HG03175 (cell line): ENCODE data around the gene HRH3.

Experiments
- ATAC-seq: cut with Tn5 transposase; IDR thresholded peaks from one replicate; pipeline ENCODE4 v1.9.1; 2021; ENCODE audit warnings: mild to moderate bottlenecking, moderate library complexity; ENCODE audit not compliant: unreplicated experiment

The HRH3 gene

DNA sequence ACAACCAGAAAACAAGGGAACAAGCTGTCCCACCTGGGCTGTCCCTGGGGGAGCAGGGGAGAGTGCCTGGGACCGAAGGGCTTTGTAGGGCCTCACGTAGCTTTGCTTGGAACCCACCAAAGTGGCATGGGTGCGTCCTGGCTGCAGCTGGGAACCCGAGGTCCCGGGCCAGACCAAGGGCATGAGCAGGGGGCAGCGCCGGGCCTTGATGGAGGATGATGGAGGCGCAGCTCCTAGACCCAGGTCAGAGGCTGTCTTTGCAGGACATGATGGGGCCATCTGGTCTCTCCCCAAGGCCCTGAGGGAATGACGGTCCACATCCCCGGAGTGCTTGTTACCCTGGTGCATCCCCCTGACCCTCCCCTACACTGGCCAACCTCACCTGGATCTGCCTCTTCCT is 10.6 kb upstream of the HRH3 start:
- ATAC-seq, result no peak

DNA sequence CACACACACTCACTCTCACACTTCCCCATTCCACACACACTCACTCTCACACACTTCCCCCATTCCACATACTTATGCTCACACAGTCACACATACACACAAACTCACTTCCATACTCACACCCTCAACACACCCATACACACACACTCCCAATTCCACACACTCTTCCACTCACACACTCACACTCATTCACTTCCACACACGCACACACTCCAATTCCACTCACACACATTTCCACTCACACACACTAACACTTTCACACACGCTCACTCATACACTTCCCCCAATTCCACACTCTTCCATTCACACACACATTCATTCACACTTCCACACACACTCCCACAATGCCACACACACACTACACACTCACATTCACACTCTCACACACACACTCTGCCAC is 10.2 kb upstream of the HRH3 start:
- ATAC-seq, result no peak

DNA sequence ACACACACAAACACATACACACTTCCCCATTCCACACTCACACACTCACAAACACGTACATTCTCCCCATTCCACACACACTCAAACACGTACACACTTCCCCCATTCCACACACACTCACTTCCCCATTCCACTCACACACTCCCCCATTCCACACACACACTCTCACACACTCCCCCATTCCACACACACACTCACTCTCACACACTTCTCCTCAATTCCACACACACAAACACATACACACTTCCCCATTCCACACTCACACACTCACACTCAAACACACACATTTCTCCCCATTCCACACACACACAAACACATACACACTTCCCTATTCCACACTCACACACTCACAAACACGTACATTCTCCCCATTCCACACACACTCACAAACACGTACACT is 9.6 kb upstream of the HRH3 start:
- ATAC-seq, result no peak

DNA sequence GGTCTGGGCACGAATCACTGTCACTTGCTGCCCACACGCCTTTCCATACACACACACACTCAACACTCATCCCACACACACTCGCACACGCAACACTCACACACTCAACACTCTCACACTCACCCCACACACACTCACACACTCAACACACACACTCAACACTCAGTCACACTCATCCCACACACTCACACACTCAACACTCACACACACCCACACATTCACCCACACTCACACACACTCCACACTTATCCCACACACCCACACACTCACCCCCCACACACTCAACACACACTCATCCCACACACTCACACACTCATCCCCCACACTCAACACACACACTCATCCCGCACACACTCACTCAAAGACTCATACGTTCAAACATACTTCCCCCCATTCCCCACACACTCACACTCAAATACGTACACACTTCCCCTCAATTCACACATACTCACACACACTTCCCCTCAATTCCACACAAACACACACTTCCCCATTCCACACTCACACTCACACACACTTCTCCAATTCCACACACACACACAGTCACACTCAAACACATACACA is 9.0 kb upstream of the HRH3 start:
- ATAC-seq, result no peak

DNA sequence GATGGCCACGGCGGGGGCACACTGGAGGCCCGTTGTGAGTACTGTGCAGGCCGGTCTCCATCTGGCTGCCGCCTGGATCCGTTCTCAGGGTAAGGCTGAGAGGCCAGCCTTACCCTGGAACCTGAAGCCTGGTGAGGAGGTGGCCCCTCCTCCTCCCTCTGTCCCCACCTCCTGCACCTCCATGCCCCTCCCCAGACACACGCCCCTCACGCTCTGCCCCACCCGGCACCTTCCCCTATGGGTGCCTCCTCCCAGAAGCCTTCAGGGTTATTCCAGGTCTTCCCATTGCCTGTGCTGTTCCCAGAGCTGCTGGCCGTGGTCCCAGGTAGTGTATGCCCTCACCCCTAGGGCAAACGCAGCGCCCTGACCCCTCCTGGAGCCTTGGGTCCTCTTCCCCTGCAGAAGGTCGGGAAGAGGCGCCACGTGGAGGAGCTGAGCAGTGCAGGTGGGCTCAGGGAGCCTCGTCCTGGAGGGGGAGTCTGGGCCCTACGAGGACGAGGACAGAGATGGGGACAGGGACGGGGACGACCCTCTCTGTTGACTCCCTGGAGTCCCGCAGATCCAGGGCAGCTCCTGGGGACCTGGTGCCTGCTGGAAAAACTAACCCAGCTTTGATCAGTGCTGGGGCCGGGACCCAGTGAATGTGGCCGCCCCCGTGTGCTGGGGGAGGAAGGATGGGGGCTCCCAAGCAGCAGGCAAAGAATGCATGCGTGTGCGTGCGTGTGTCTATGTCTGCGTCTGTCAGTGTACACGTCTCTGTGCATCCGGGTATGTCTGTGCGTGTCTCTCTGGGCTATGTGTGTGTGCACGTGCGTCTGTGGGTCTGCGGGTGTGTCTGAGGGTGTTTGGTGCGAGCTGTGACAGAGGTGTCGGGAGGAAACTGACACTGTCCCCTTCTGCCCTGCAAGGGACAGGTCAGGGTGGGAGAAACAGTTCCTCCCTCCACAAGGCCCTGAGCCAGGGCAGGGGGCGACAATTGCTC is 8.2 kb upstream of the HRH3 start:
- ATAC-seq, result no peak

DNA sequence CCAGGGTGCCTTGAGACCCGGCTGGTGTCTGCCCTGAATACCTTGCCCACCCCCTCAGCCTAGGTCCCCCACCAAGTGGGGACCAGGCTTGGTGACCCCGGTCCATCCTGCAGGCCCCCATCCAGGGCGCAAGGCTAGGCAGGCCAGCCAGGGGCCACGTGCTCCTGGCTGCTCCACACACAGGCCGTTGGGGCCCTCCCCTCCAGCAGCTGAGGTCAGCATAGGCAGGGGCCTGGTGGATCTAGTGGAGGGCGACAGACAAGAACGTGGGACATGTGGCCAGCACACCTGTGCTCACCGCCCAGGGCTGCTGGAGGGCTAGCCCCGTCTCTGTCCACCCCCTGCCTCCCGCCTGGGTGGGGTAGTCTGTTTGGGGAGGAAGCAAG is 7.5 kb upstream of the HRH3 start:
- ATAC-seq, result no peak

DNA sequence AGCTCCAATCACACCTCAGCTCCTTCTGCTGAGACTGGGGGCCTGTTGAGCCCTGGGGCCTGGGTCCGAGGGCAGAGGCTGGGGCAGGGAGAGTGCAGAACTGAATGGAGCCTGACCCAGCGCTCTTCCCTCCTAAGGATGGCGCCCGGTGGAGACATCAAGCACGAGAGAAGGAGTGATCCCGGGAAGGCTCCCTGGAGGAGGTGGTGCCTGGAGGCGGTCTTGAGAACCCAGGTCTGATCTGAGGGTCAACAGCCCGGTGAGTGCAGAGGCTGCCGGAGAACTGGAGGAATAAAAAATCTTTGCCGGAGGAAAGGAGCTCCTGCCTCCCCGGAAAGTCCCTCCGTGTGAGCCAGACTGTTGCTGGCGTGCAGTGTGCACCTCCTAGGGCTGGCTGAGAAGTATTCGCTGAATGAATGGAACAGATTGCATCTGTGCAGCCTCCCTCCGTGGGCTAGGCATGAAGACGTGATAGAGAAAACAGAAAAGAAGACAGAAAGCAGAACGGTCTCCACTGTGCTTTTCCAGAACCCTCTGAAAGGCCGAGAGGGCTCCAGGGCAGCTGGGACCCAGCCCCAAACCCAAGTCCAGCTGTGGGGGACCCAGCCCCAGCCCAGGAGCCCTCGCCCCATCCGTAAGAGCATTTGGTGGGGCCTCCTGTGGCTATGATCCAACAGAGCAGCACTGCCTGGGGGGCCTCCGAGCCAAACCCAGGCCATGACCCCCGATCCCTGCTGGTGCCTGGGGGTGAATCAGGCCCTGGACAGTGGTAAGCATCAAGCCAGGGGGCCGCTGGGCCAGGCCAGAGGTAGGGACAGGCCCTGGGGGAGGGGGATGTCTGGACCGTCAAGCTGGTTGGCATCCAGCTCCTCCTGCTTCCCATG is 6.9 kb upstream of the HRH3 start:
- ATAC-seq, result no peak

DNA sequence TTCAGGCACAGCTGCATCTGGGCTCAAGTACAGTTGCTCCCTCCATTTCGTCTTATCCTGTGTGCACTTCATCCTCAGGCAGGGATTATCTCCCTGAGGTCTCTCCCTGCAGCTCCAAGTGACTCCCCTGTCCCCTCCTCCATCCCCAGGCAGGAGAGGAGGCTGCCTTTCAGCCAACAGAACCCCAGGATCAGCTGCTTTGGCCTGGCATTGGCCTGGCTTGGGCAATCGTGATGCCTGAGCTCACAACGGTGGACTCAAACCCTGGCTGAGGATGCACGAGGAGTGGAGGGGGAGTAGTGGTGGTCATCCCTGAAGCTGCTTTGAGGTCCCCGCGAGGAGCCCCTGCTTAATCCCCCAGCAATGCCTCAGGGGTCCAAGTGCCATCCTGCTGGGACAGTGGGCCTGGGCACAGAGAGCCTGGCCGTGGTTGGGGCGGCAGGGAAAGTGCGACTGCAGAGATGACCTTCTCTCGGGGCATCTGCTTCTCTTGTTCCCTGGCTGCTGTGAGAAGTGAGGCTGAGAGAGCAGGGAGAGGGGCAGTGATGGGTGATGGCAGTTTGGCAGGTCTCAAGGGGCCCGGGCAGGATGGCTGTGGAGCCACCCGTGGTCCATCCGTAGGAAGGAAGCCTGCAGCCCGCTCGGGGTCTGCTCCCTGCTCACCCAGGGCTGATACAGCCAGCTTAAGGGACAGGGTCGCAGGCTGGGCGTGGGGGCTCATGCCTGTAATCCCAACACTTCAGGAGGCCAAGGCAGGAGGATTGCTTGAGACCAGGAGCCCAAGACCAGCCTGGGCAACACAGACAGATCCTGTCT is 6.0 kb upstream of the HRH3 start:
- no peak for ATAC-seq

DNA sequence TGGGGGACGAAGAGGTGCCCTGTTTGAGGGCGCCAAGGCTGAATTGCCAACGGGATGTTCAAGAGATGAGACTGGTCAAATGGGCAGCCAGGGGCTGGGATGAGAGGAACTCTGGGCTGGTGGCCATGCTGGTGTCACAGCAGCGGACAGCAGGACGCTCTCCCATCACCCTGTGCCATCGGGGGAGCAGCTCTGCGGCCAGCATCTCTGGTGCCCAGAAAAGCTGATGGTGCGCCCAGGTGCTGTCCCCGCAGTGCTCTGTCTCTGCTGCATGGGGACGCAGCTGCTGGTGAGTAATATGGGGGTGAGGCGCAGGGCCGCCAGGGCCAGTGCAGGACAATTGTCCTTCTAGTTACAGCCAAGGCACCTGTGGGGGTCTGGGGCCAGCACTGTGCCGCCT is 4.9 kb upstream of the HRH3 start:
- no peak for ATAC-seq

DNA sequence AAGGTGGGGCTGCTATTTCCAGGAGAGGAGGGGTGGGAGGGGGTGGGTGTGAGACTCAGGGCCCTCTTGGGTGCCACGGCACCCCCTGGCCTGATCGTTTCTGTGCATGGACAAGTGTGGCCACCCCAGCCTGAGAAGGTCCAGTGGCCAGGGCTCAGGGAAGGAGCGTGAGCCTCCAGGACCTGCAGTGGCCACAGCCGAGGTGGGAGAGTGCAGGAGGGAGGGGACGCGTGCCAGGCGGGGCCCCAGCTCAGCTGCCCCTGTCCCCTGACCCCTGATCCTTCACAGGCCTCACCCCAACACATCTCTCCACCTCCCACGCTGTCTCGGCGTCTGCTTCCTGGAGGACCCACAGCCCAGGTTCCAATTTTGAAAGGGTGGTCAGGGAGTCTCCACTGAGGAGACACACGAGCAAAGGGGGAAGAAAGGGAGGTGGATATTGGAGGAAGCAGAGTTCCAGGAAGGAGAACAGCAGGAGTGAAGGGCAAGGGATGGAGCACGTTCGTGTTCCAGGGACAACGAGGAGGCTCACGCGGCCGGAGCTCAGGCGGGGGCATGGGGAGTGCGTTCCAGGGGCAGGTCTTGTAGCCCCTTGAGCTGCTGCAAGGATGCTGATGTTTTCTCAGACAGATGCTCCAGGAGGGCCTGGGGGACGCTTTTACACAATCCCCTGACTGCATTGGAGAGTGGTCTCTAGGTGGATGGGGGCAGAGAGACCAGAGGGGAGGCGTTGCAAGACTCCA is 4.2 kb upstream of the HRH3 start:
- no peak for ATAC-seq

DNA sequence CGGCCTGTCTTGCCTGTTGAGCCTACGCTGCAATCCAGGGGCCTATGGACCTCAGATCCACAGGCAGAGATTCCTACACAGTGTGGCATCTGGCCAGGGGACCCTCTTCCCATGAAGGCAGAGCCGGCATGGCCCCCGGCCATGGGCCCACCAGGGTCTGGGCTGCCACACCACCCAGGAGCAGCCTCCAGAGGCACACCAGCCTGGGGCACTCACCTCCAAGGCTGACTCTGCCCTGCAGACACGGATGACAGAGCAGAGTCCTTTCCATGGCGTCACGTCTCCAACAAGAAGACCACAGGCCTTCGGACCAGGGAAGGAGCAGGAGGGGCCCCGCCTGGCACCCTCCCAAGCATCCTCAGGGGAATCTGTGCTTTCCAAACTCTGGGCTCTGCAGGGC is 3.5 kb upstream of the HRH3 start:
- no peak for ATAC-seq

DNA sequence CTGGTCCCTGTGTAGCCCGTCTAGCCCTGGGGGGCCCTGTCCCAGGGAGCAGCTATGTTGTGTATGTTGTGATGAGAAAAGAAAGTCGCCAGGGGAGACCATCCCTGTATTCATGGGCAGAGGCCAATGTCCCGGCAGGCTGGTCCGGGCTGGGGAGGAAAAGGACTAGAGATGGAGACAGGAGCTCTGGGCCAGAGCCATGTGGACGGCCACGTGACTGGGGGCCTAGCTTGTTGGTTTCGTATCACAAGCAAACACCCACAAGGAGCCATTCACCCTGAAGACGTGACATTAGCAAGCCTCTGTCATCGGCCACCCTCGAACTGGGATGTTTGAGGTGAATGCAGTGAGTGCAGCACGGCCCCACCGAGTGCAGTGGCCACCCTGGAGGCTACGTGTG is 2.9 kb upstream of the HRH3 start:
- no peak for ATAC-seq

DNA sequence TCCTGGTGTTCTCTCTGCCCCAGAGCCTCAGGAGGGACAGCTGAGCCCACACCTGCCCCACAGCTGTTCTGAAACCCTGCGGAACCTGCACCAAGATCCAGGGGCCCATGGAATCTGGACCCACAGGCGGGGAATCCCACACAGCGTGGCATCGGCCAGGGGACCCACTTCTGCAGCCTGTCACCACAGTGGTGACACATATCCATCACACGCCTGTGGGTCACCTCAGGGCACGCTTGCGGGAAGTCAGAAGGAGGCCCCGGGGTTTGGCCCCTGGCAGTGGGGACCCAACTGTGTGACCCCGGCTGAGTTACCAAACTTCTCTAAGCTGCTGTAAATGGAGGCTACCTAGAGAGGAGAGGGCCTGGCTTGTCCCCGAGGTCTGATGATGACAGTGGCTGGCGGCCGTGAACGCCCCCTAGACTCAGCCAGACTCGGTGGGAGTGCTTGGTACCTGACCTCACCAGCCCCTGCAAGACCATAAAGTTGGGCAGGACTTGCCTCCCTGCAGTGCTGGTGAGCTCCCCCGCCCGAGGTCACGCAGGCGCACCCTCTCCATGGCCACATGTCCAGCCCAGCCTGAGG is 2.3 kb upstream of the HRH3 start:
- no peak for ATAC-seq

DNA sequence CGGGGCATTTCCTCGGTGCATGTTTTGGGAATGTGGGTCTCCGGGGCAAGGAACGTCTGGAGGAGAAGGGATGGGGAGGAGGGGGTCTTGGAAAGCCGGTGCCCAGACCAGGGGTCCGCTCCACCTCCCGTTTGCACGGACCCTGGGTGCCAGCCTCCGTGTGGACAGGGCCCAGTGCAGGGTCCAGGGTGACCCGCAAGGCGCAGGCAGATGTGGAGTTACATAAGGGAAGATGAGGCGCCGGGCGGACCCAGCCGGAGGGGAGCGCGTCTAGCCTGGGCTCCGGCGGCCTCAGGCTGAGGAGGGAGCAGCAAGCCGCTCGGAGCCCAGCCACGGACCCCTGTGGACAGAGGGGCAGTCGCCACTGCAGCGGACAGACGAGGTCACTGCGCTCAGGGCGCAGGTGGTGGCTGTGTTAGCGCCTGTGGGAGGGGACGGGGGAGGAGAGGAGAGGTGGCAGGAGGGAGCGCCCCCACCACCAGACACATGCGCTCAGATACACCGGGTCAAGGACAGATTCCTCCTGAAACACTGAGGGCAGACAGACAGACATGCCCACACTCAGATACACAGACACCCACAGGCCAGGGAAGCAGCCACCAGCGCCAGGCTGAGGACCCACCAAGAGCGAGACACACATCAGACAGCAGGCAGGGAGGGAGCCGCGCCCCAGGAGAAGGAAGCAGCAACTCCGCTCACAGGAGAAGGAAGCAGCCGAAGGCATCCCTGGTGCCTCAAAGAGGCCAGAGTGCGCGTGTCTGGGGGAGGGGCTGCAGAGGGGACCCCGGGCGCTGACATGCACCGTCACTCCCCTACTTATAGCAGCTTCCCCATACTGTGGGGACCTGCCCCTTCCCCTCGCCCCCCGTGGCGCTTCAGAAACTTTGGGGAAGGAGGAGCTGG is 839 bp upstream of the HRH3 start:
- ATAC-seq, result no peak

DNA sequence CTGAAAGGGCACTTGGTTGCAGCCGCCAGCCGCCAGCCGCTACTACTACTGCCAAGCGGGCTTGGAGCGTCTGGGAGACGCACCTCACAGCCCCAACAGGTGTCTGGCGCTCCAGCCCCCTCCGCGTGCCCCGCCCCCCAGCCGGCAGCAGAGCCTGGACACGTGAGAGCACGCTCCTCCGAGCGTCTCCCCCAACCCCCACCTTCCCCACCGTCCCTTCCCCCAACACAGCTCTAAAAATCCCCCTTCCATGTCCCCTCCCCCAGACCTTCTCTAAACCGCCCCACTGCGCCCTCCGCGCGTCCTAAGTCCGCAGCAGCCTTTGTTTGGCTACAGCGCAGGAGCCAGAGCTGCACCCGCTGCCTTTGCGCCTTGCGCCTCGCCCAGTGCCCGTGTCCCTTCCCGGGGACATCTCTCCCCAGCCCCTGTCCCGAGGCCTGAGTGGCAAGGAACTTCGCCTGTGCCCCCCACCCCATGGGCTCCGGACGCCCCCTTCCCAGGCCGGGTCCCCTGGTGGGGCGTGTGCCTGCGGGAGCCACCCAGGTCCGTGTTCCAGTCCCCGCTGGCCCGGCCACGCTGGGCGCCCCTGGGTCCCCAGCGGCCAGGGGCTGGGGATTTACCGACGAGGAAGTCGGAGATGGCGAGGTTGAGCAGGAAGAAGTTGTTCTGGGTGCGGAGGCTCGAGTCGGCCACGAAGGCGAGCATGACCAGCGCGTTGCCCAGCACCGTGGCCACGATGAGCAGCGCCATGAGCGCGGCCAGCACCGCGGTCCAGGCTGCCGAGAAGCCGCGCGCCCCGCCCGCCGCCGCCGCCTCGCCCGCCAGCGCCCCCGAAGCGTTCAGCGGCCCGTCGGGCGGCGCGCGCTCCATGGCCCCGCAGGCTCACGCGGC is 732 bp downstream of the HRH3 start:
- ATAC-seq, result no peak

DNA sequence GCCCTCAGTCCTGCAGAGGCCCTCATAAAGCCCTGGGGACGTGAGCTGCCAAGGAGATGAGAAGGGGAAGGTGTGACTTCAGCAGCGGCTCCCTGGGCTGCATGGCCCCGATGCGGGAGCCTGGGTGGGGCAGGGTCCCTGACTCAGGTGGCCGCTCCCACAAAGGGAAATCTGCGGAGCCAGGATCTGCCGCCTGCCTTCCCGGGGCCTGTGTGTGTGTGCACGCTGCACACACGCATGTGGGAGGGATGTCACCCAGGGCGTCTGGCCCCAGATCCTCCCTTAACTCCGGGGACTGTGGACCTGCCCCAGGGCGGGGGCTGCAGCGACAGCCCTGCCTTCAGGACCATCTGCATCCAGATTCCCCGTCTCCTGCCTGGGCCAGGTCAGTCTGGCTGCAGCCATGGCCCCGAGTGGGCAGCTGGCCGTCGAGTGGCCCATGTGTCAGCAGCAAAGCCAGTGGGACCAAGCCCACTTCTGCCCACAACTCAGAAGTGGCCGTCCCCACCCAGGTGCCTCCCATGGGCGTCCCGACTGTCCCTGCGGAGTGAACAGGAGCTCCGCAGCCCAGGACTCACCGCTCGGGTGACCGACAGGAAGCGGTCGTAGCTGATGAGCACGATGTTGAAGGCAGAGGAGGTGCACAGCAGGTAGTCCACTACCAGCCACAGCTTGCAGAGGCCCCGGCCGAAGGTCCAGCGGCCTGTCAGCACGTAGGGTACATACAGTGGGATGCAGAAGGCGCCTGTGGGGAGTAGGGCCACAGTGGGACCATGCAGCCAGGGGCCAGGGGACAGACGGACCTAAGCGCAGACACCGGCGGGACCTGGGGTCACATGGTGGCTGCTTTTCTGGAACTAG is 1.9 kb downstream of the HRH3 start:
- no peak for ATAC-seq
